ENCODE measurements around the gene HDAC9.

Gene HDAC9

GRCh38 chr7:18531539-18531938, 36.0 kb downstream of the HDAC9 start:
- Histone ChIP-seq H3K9me2 (replicated peaks; ENCODE audit: insufficient read depth, low read length) (no peaks in the 10 kb centered on the region), H3F3A (ENCODE audit: insufficient read depth) (peaks cover 5% of the 10 kb centered on the region), H3K4me3 (ENCODE audit: insufficient read depth, low read length, poor library complexity, severe bottlenecking) (no peak overlapping the region), H3K79me2 (ENCODE audit: insufficient read depth, low read length) (no peaks in the 10 kb centered on the region), H3K4me2 (ENCODE audit: low read depth, low read length, poor library complexity, severe bottlenecking) (peak overlapping the region; percentile 14), H4K20me1 (ENCODE audit: low read depth, low read length) (no peaks in the 10 kb centered on the region), H2AFZ (ENCODE audit: low read depth, low read length, severe bottlenecking) (no peak overlapping the region), H3K27ac (ENCODE audit: low read depth, low read length) (peak overlapping the region; percentile 41; the same call in 1 of the 2 replicates), H3K9me3 (ENCODE audit: insufficient read depth, low read length) (no peaks in the 10 kb centered on the region), H3K27me3 (ENCODE audit: low read length) (no peaks in the 10 kb centered on the region), H3K9ac (ENCODE audit: low read length) (no peak overlapping the region), H3K36me3 (ENCODE audit: low read length) (no peaks in the 10 kb centered on the region)
- no peak for TF ChIP-seq CTCF (IDR thresholded peaks at IDR 0.05; ENCODE audit: insufficient read depth, low read length, poor library complexity, severe bottlenecking)
- no peak for TF ChIP-seq EZH2phosphoT487 (conservative IDR thresholded peaks at IDR 0.05; ENCODE audit: low read length)

GRCh38 chr7:18532813-18533212, 37.3 kb downstream of the HDAC9 start:
- Histone ChIP-seq H3K27me3 (ENCODE audit: low read length) (no peaks in the 10 kb centered on the region), H3K9me3 (ENCODE audit: insufficient read depth, low read length) (no peaks in the 10 kb centered on the region), H3K4me2 (ENCODE audit: low read depth, low read length, poor library complexity, severe bottlenecking) (peak overlapping the region; percentile 30), H3K9me2 (replicated peaks; ENCODE audit: insufficient read depth, low read length) (no peaks in the 10 kb centered on the region), H3F3A (ENCODE audit: insufficient read depth) (no peaks in the 10 kb centered on the region), H3K9ac (ENCODE audit: low read length) (no peak overlapping the region), H3K36me3 (ENCODE audit: low read length) (no peaks in the 10 kb centered on the region), H3K79me2 (ENCODE audit: insufficient read depth, low read length) (no peaks in the 10 kb centered on the region), H3K4me3 (ENCODE audit: insufficient read depth, low read length, poor library complexity, severe bottlenecking) (no peak overlapping the region), H3K27ac (ENCODE audit: low read depth, low read length) (no peak overlapping the region), H2AFZ (ENCODE audit: low read depth, low read length, severe bottlenecking) (no peak overlapping the region), H4K20me1 (ENCODE audit: low read depth, low read length) (no peaks in the 10 kb centered on the region)
- TF ChIP-seq EZH2phosphoT487 (conservative IDR thresholded peaks at IDR 0.05; ENCODE audit: low read length) (no peak), CTCF (IDR thresholded peaks at IDR 0.05; ENCODE audit: insufficient read depth, low read length, poor library complexity, severe bottlenecking) (no peak)

- Histone ChIP-seq H3K4me3 (ENCODE audit: insufficient read depth, low read length, poor library complexity, severe bottlenecking) (no peak overlapping the region), H3K4me2 (ENCODE audit: low read depth, low read length, poor library complexity, severe bottlenecking) (no peak overlapping the region), H2AFZ (ENCODE audit: low read depth, low read length, severe bottlenecking) (no peak overlapping the region), H3K79me2 (ENCODE audit: insufficient read depth, low read length) (no peaks in the 10 kb centered on the region), H3K27me3 (ENCODE audit: low read length) (no peaks in the 10 kb centered on the region), H3K27ac (ENCODE audit: low read depth, low read length) (no peak overlapping the region), H3K36me3 (ENCODE audit: low read length) (no peaks in the 10 kb centered on the region), H3K9me3 (ENCODE audit: insufficient read depth, low read length) (no peaks in the 10 kb centered on the region), H3K9me2 (replicated peaks; ENCODE audit: insufficient read depth, low read length) (no peaks in the 10 kb centered on the region), H3F3A (ENCODE audit: insufficient read depth) (no peaks in the 10 kb centered on the region), H4K20me1 (ENCODE audit: low read depth, low read length) (no peaks in the 10 kb centered on the region), H3K9ac (ENCODE audit: low read length) (no peak overlapping the region)
- TF ChIP-seq EZH2phosphoT487 (conservative IDR thresholded peaks at IDR 0.05; ENCODE audit: low read length): no peak
- no peak for TF ChIP-seq CTCF (IDR thresholded peaks at IDR 0.05; ENCODE audit: insufficient read depth, low read length, poor library complexity, severe bottlenecking)
Observed at GRCh38 chr7:18534481-18534880, 38.9 kb downstream of the HDAC9 start.
